Measurements from ENCODE around the gene EPHA3. TPM values are rescaled to one million over a fixed set of nuclear protein-coding genes. Genes with fewer than 3 reads are reported as not detected.

EPHA3 gene
- total RNA-seq, 1 donor from 2014 or later: 5.0 TPM

- FAIRE-seq: no peak
- no peaks in the 10 kb centered on the region for H3K27me3 Mint-ChIP-seq (ENCODE audit: low read depth, unreplicated experiment)
- H3K36me3 ChIP-seq (ENCODE audit: insufficient read depth, low read length): no peaks in the 10 kb centered on the region
- no peaks in the 10 kb centered on the region for H3K79me2 ChIP-seq (ENCODE audit: insufficient read depth, low read length)
- no peaks in the 10 kb centered on the region for H4K20me1 ChIP-seq (ENCODE audit: insufficient read depth, low read length)
- no peak overlapping the region for H3K4me3 Mint-ChIP-seq (ENCODE audit: unreplicated experiment)
- no peak overlapping the region for H2AFZ ChIP-seq (ENCODE audit: low read depth, low read length)
- no peak overlapping the region for H3K4me2 ChIP-seq (ENCODE audit: low read length)
- H3K4me1 ChIP-seq (ENCODE audit: insufficient read depth, low read length): no peaks in the 10 kb centered on the region
- H3K36me3 Mint-ChIP-seq (ENCODE audit: low read depth, unreplicated experiment): no peaks in the 10 kb centered on the region
- H3K9me3 Mint-ChIP-seq (ENCODE audit: unreplicated experiment): no peaks in the 10 kb centered on the region
- H3K9me3 ChIP-seq (ENCODE audit: insufficient read depth, low read depth, low read length): no peaks in the 10 kb centered on the region
- H3K4me1 Mint-ChIP-seq (ENCODE audit: low read depth, unreplicated experiment): no peaks in the 10 kb centered on the region
- H3K27me3 ChIP-seq (ENCODE audit: insufficient read depth, low read length): no peaks in the 10 kb centered on the region
- no peak overlapping the region for H3K4me3 ChIP-seq (ENCODE audit: insufficient read depth, low read depth, low read length)
- DNase-seq (ENCODE audit: low read depth): no peak
- TF ChIP-seq EZH2 (IDR thresholded peaks at IDR 0.05; ENCODE audit: insufficient read depth, low read length) (no peak), CTCF (IDR thresholded peaks at IDR 0.05; ENCODE audit: insufficient read depth, low read depth, low read length) (no peak)
- no peak overlapping the region for H3K27ac Mint-ChIP-seq (ENCODE audit: unreplicated experiment)
- H3K9ac ChIP-seq (ENCODE audit: low read length): no peak overlapping the region
- H3K27ac ChIP-seq (ENCODE audit: low read depth, low read length): no peak overlapping the region
Observed at GRCh38 chr3:89452066-89452465, 344.6 kb downstream of the EPHA3 start.

GRCh38 chr3:89455240-89455639 lies 347.8 kb downstream of the EPHA3 start:
- H3K79me2 ChIP-seq (ENCODE audit: insufficient read depth, low read length): no peaks in the 10 kb centered on the region
- no peak overlapping the region for H3K9ac ChIP-seq (ENCODE audit: low read length)
- no peaks in the 10 kb centered on the region for H3K27me3 ChIP-seq (ENCODE audit: insufficient read depth, low read length)
- no peak overlapping the region for H2AFZ ChIP-seq (ENCODE audit: low read depth, low read length)
- Mint-ChIP-seq H3K27ac (ENCODE audit: unreplicated experiment) (no peak overlapping the region), H3K4me3 (ENCODE audit: unreplicated experiment) (no peak overlapping the region), H3K36me3 (ENCODE audit: low read depth, unreplicated experiment) (no peaks in the 10 kb centered on the region), H3K27me3 (ENCODE audit: low read depth, unreplicated experiment) (no peaks in the 10 kb centered on the region), H3K9me3 (ENCODE audit: unreplicated experiment) (no peaks in the 10 kb centered on the region), H3K4me1 (ENCODE audit: low read depth, unreplicated experiment) (no peaks in the 10 kb centered on the region)
- DNase-seq (ENCODE audit: low read depth) (no peak), FAIRE-seq (no peak)
- H3K4me1 ChIP-seq (ENCODE audit: insufficient read depth, low read length): no peaks in the 10 kb centered on the region
- no peaks in the 10 kb centered on the region for H3K9me3 ChIP-seq (ENCODE audit: insufficient read depth, low read depth, low read length)
- H3K4me2 ChIP-seq (ENCODE audit: low read length): no peak overlapping the region
- no peaks in the 10 kb centered on the region for H3K36me3 ChIP-seq (ENCODE audit: insufficient read depth, low read length)
- no peak overlapping the region for H3K4me3 ChIP-seq (ENCODE audit: insufficient read depth, low read depth, low read length)
- H3K27ac ChIP-seq (ENCODE audit: low read depth, low read length): no peak overlapping the region
- no peak for TF ChIP-seq CTCF (IDR thresholded peaks at IDR 0.05; ENCODE audit: insufficient read depth, low read depth, low read length)
- no peak for TF ChIP-seq EZH2 (IDR thresholded peaks at IDR 0.05; ENCODE audit: insufficient read depth, low read length)
- H4K20me1 ChIP-seq (ENCODE audit: insufficient read depth, low read length): no peaks in the 10 kb centered on the region

- H3K27me3 ChIP-seq (ENCODE audit: insufficient read depth, low read length): no peaks in the 10 kb centered on the region
- H3K36me3 Mint-ChIP-seq (ENCODE audit: low read depth, unreplicated experiment): no peaks in the 10 kb centered on the region
- no peaks in the 10 kb centered on the region for H3K27me3 Mint-ChIP-seq (ENCODE audit: low read depth, unreplicated experiment)
- no peak overlapping the region for H3K27ac ChIP-seq (ENCODE audit: low read depth, low read length)
- H3K27ac Mint-ChIP-seq (ENCODE audit: unreplicated experiment): peak overlapping the region; percentile 41
- no peaks in the 10 kb centered on the region for H3K9me3 ChIP-seq (ENCODE audit: insufficient read depth, low read depth, low read length)
- H3K4me1 Mint-ChIP-seq (ENCODE audit: low read depth, unreplicated experiment): no peaks in the 10 kb centered on the region
- peaks cover 1% of the 10 kb centered on the region for H3K9me3 Mint-ChIP-seq (ENCODE audit: unreplicated experiment)
- DNase-seq (ENCODE audit: low read depth) (no peak), FAIRE-seq (no peak)
- no peak overlapping the region for H3K4me3 ChIP-seq (ENCODE audit: insufficient read depth, low read depth, low read length)
- H3K9ac ChIP-seq (ENCODE audit: low read length): no peak overlapping the region
- no peak overlapping the region for H3K4me2 ChIP-seq (ENCODE audit: low read length)
- H2AFZ ChIP-seq (ENCODE audit: low read depth, low read length): no peak overlapping the region
- TF ChIP-seq CTCF (IDR thresholded peaks at IDR 0.05; ENCODE audit: insufficient read depth, low read depth, low read length) (no peak), EZH2 (IDR thresholded peaks at IDR 0.05; ENCODE audit: insufficient read depth, low read length) (no peak)
- H3K4me1 ChIP-seq (ENCODE audit: insufficient read depth, low read length): no peaks in the 10 kb centered on the region
- H3K79me2 ChIP-seq (ENCODE audit: insufficient read depth, low read length): no peaks in the 10 kb centered on the region
- H3K36me3 ChIP-seq (ENCODE audit: insufficient read depth, low read length): no peaks in the 10 kb centered on the region
- H4K20me1 ChIP-seq (ENCODE audit: insufficient read depth, low read length): no peaks in the 10 kb centered on the region
- H3K4me3 Mint-ChIP-seq (ENCODE audit: unreplicated experiment): no peak overlapping the region
Observed at GRCh38 chr3:89467898-89468363, 360.5 kb downstream of the EPHA3 start.

Data from astrocyte (in vitro differentiated cells and primary cell).